GM21360 (cell line): ENCODE data around the gene GIMD1.
"Not testable (repeated sequence)": the region's sequence is repeated elsewhere in the genome, so short reads cannot be mapped to it uniquely, and the experiment has no call there.

ENCODE experiments used
- ATAC-seq: cut with Tn5 transposase; IDR thresholded peaks from one replicate; pipeline ENCODE4 v1.9.1; 2021; ENCODE audit warnings: mild to moderate bottlenecking, moderate library complexity; ENCODE audit not compliant: unreplicated experiment

The GIMD1 gene

GRCh38 chr4:106353786-106354185 is 14.8 kb downstream of the GIMD1 start:
- no peak for ATAC-seq

GRCh38 chr4:106351016-106351415 is 17.6 kb downstream of the GIMD1 start:
- ATAC-seq = no peak

- no peak for ATAC-seq
Measured at GRCh38 chr4:106347167-106347566, 21.4 kb downstream of the GIMD1 start.

- no peak for ATAC-seq
Measured at GRCh38 chr4:106344647-106344970, 24.0 kb downstream of the GIMD1 start.

- no peak for ATAC-seq
Measured at GRCh38 chr4:106343865-106344646, 24.5 kb downstream of the GIMD1 start.

GRCh38 chr4:106340774-106341173 is 27.8 kb downstream of the GIMD1 start:
- ATAC-seq = no peak

GRCh38 chr4:106339431-106339830 is 29.1 kb downstream of the GIMD1 start:
- ATAC-seq = no peak

- ATAC-seq = no peak
Measured at GRCh38 chr4:106338671-106339070, 29.9 kb downstream of the GIMD1 start.

GRCh38 chr4:106337916-106338315 is 30.7 kb downstream of the GIMD1 start:
- no peak for ATAC-seq

- ATAC-seq = no peak
Measured at GRCh38 chr4:106336618-106337017, 32.0 kb downstream of the GIMD1 start.

- no peak for ATAC-seq
Measured at GRCh38 chr4:106334741-106335470, 33.7 kb downstream of the GIMD1 start.

GRCh38 chr4:106333186-106333585 is 35.4 kb downstream of the GIMD1 start:
- no peak for ATAC-seq

- ATAC-seq = peak; percentile 91
Measured at GRCh38 chr4:106329041-106329618, 39.4 kb downstream of the GIMD1 start.

- no peak for ATAC-seq
Measured at GRCh38 chr4:106325800-106326199, 42.8 kb downstream of the GIMD1 start.

- no peak for ATAC-seq
Measured at GRCh38 chr4:106323119-106323518, 45.5 kb downstream of the GIMD1 start.

GRCh38 chr4:106321814-106322213 is 46.8 kb downstream of the GIMD1 start:
- ATAC-seq = not testable (repeated sequence)

GRCh38 chr4:106321168-106321567 is 47.4 kb downstream of the GIMD1 start:
- not testable (repeated sequence) for ATAC-seq

GRCh38 chr4:106320235-106320634 is 48.3 kb downstream of the GIMD1 start:
- ATAC-seq = no peak

GRCh38 chr4:106318511-106318910 is 50.1 kb downstream of the GIMD1 start:
- ATAC-seq = no peak

- ATAC-seq = no peak
Measured at GRCh38 chr4:106317815-106318214, 50.8 kb downstream of the GIMD1 start.

GRCh38 chr4:106316773-106317409 is 51.7 kb downstream of the GIMD1 start:
- no peak for ATAC-seq
